Prostate gland (tissue), 2 donors: ENCODE data around the gene KCTD15.

ENCODE experiments used
- CTCF ChIP-seq, 4 experiments: fragments of 200-600 bp in 2 of 4; fragments of 450-650 bp in 2 of 4; sonication (generic) in 2 of 4; IDR thresholded peaks; 1 replicate in 3 of 4; 2 replicates in 1 of 4; pipeline ENCODE4 v1.5.1; 2016 to 2019; ENCODE audit warnings: antibody characterized with exemption in 4 of 4, mild to moderate bottlenecking in 2 of 4, moderate library complexity in 2 of 4
- POLR2A ChIP-seq: fragments of 450-650 bp; IDR thresholded peaks from one replicate; pipeline ENCODE4 v1.6.1; 2016; ENCODE audit warnings: antibody characterized with exemption, mild to moderate bottlenecking

- TF ChIP-seq POLR2A (no peak), CTCF (IDR thresholded peaks at IDR 0.05) (no peak)
Measured at GRCh38 chr19:33770107-33770506, 26.6 kb upstream of the KCTD15 start.
